G401.6 (cell line): ENCODE measurements around the gene JADE2.
"Not testable (repeated sequence)": the region's sequence is repeated elsewhere in the genome, so short reads cannot be mapped to it uniquely, and the experiment has no call there.

ENCODE experiments used
- FAIRE-seq: peaks from 2 replicates; lab custom pipeline; 2012; peaks lifted over from hg19 to GRCh38; lab: Jason Lieb, UNC

The JADE2 gene

GRCh38 chr5:134524826-134525682, at the start of gene JADE2:
JADE2 (plus strand) TSS chr5:134525670; CDS start chr5:134535858, 10,188 bp downstream.
- FAIRE-seq = no peak

DNA sequence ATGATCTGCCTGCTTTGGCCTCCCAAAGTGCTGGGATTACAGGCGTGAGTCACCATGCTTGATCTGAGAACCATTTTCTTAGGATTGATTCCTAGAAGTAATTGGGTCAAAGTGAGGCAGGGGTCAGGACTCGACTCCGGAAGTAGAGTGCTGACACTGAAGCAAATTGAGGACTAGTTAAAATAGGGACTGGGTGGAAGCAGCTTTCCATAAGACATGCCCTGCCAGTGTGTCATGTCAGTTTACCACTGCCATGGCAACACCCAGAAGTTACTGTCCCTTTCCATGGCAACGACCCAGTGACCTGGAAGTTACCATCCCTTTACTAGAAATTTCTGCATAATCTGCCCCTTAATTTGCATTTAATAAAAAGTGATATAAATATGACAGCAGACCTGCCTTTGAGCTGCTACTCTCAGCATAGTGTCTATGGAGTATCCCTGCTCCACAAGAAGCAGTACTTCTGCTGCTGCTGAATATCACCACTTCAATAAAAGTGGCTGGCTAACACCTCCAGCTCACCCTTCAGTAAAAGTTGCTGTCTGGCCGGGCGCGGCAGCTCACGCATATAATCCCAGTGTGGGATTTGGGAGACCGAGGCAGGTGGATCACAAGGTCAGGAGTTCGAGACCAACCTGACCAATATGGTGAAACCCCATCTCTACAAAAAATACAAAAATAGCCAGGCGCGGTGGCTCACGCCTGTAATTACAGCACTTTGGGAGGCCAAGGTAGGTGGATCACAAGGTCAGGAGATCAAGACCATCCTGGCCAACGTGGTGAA, 47.8 kb upstream of the JADE2 start:
- FAIRE-seq = no peak

GRCh38 chr5:134479839-134480238, 45.6 kb upstream of the JADE2 start:
- no peak for FAIRE-seq

DNA sequence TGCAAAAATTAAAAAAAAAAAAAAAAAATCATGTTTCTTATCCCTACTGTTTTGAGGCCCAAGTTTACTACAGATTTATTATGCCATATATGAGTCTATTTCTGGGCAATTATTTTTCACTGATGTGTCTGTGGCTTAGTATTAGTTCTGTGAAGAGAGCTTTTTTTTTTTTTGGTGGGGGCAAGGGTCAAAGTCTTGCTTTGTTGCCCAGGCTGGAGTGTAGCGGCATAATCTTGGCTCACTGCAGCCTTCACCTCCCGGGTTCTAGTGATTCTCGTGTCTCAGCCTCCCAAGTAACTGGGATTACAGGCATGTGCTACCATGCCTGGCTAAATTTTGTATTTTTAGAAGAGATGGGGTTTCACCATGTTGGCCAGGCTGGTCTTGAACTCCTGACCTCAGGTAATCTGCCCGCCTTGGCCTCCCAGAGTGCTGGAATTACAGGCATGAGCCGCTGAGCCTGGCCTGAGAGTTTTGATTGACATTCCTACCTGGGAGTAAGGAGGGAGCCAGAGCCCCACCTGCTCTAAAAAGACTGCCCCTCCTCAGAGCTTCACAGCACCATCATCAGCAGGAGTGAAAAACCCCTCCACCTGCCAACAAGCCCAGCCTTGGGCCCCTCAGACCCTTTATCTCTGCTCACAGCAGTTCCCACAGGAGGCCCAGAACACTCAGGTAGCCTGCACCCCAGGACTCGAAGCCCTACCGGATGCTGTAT, 36.1 kb upstream of the JADE2 start:
- no peak for FAIRE-seq

- no peak for FAIRE-seq
Measured at GRCh38 chr5:134490255-134490924, 35.1 kb upstream of the JADE2 start.

- no peak for FAIRE-seq
Measured at GRCh38 chr5:134490925-134491271, 34.6 kb upstream of the JADE2 start.

- no peak for FAIRE-seq
Measured at GRCh38 chr5:134491841-134492442, 33.5 kb upstream of the JADE2 start.

DNA sequence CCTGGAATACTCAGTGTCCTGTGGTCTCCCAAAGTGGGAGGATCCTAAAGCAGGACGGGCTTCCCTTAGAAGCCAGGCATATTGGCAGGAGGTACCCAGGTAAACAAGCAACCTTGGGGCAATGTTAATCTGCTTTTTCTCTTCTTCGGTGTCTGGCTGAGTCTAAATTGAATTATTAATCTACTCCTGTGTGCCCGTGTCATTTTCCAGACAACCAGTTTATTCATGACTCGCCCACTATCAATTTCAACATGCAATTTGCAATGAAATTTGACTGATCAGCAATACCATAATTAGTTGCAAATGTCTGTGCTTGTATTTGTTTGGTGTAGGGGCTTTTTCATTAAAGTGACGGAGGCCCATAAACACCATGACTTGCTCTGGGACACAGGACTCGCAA, 32.9 kb upstream of the JADE2 start:
- FAIRE-seq = no peak

- FAIRE-seq = no peak
Measured at GRCh38 chr5:134493461-134494055, 31.9 kb upstream of the JADE2 start.

DNA sequence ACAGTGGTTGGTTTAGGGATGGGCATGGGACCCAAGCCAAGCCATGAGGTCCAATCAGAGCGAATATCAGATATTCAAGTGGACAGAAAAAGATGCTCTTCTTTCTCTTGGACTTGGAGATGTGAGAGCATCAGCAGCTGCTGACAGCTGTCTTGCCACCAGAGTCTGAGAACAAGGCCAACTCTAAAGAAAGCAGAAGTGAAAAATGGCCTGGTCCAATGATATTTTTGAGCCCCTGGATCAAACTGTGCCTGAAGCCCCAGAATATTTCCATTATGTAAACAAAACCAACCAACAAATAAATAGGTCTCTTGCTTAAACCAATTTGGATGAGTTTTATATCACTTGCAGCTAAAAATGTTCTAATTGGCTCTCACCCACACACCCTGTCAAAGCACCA, 30.7 kb upstream of the JADE2 start:
- FAIRE-seq = no peak

GRCh38 chr5:134499905-134500304, 25.6 kb upstream of the JADE2 start:
- FAIRE-seq = not testable (repeated sequence)

GRCh38 chr5:134500699-134501430, 24.6 kb upstream of the JADE2 start:
- no peak for FAIRE-seq

DNA sequence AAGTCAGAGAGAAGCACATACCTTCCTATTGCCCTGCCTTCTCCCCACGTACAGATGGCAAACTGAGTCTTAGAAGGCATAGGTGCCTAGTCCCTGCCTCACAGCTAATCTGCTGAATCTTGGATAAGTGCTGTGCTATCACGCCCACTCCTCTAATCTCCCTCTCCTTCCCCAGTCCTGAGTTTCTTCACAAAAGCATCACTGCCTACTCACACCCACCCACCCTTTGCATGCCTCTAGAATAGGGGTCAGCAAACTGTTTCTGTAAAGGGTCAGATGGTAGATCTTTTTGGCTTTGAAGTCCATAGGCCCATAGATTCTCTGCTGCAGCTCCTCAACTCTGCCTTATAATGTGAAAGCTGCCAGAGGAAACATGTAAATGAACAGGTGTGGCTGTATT, 23.2 kb upstream of the JADE2 start:
- FAIRE-seq = no peak

GRCh38 chr5:134503088-134503936, 22.2 kb upstream of the JADE2 start:
- no peak for FAIRE-seq

GRCh38 chr5:134503937-134504437, 21.5 kb upstream of the JADE2 start:
- no peak for FAIRE-seq

DNA sequence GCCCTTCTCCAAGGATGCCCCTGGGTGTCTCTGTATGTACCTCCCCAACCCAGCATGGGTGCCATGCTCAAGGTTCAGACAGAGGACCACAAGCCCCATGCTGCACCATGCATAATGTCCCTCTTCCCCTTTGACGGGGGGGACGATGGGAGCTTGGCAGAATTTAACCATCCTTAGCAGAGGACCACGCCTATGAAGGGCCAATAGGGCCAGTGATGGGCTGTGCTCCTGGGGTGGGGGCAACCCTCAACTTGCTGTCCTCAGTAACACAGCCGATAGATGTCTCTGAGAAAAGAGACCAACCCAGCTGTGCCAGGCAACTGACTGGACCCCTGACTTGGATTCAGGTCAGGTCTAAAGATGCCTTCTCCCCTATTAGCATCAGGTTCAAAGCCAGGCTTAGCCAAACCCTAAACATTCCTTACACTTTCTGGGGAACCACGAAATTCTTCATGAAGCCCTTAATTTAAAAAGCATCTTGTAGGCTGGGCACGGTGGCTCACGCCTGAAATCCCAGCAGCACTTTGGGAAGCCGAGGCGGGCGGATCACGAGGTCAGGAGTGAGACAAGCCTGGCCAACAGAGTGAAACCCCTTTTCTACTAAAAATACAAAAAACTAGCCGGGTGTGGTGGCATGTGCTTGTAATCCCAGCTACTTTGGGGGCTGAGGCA, 20.7 kb upstream of the JADE2 start:
- FAIRE-seq = no peak

DNA sequence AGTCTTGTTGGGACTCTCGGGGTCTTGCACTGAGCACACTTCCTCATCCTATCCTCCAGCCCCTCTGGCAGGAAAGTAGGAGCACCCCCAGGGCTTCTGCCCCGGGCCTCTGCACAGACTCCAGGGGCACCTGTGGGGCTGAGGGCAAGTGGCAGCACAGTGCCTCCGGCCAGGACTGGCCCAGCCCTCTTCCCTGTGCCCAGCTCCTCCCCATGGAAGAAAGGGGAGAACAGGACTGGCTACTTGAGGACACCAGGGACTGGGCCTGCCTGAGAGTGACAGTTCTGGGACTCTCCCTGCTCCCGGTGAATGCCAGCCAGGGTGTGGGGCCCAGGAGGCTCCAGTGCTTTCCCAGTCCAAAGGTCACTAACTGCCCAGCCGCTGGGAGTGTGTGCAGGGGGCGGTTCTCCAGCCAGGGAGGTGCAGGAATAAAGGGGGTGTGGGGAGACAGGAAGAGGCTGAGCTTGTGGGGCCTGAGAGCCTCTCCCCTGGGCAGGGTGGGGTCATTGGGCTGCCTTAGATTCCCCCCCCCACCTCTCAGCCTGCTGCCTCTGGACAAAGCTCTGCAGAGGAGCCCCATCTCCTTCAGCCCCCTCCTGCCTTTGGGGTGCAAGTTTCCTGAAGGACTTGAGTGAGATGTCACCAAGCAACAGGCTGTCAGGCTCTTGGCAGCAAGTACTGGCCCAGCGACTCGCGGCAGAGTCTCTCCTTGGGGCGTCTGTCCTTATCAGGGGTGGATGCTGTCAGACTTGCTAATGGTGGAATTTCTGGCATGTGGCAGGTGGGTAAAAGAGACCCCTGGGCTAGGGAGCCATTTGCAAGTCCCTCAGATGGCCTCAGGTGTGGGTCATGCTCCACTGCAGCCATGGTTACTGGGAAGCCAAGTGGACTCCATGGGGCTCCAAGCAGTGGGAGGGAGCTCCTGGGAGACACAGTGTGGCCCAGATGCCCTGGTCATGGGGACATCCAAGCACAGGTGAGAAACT, 19.1 kb upstream of the JADE2 start:
- FAIRE-seq = no peak

DNA sequence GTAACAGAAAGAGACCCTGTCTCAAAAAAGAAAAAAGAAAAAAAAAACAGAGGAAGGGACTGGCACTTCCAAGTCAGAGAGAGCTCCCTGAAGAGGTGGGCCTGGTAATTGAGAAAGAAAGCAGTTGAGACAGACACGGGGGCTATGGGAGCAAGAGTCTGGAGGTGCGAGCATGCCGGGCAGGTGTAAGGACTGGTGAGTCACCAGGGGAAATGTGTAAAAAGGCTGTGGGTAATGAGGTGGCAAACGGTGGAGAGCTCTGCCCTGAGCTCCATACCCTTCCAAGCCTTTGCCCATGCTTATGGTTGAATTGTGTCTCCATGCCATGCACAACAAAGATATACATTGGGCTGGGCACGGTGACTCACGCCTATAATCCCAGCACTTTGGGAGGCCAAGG, 18.0 kb upstream of the JADE2 start:
- no peak for FAIRE-seq
